Measurements from ENCODE around the gene CEP128. TPM values are rescaled to one million over a fixed set of nuclear protein-coding genes. Genes with fewer than 3 reads are reported as not detected.

The CEP128 gene
- total RNA-seq: 10 to 100 TPM; 12.6 to 24.8 (median 15.2) TPM
- 17.0 TPM for total RNA-seq (2013)
- total RNA-seq: 5.2 to 28.5 (median 17.7) reads per million in 29 experiments

DNA sequence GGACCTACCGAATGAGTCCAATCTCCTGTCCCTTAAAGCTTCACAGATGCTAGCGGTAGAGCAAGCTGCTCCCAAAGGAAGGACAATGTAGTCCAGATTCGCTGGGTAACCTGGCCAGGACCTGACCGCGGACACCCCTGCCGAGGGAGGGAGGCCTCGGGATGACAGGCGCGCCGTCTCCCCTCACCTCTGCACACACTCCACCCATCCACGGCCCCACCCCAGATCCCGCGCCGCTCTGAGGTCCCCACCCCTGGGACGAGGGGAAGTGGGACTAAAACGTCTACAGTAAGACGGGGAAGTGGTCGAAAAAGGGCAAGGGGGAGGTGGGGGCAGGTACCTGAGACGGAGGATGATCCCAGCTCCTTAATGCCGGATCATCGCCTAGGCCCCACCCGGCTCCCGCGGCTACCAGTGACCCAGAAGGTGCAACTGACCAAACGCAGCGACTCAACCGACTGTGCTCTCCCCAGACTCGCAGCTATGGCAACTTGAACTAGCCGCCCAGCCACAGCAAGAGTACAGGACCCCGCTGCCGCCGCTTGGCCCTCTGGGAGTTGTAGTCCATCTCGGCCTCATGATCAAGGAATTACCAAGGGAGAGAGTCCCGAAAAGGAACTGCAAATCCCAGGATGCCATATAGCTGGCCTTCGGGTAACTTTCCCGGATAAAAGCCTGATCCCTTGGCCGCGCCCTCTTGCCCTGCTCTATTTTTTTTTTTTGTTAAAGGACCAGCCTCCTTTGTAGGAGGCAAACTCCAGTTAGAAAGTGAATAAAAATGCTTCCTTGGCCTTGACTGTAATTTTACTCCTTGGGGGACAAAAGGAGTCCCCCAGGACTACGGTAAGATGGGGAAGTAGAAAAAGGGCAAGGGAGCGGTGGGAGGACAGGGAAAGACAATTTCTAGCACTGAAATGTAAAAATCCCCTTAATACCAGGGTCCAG lies at the start of gene CEP128:
CEP128 (minus strand) TSS at position 498 of the 945 bp plus-strand sequence.
- ChIA-PET CTCF (interaction anchor here (0.9 to 2.2 kb wide), 11 partner anchors 10 to 523 kb away, joined by 3 to 11 read pairs (median 4); partner anchors contain the start of genes TSHR (in 2 of the 2) and GTF2A1 (in 1 of the 2)), POLR2A (interaction anchor here in 1 of 2 donors (0.6 kb wide), 2 partner anchors 16 to 49 kb away, joined by 3 read pairs; no protein-coding TSS in a partner anchor)
- Histone ChIP-seq H3K4me1 (ENCODE audit: control insufficient read depth in 1 of 2, extremely low read depth in 1 of 2, insufficient read depth in 2 of 2, low read length in 2 of 2) (peaks cover 13 to 15% of the 10 kb centered on the region in 2 experiments), H3K27me3 (replicated peaks in 1 of 2; ENCODE audit: control insufficient read depth in 2 of 2, extremely low read depth in 1 of 2, insufficient read depth in 2 of 2, low read length in 1 of 2) (no peaks in the 10 kb centered on the region), H3K4me3 (ENCODE audit: control insufficient read depth in 1 of 2, extremely low read depth in 1 of 2, low read length in 1 of 2) (peak within 1 kb of the TSS; percentile 67 to 98), H3K27ac (ENCODE audit: low read length) (peak within 1 kb of the TSS; percentile 49), H3K9me3 (no peaks in the 10 kb centered on the region), H3K36me3 (ENCODE audit: control insufficient read depth in 2 of 2, extremely low read depth in 1 of 2, insufficient read depth in 1 of 2, low read length in 1 of 2) (no peaks in the 10 kb centered on the region)
- H3K36me3 Mint-ChIP-seq: no peaks in the 10 kb centered on the region
- H3K4me1 Mint-ChIP-seq: peaks cover 16 to 31% (median 29%) of the 10 kb centered on the region in 3 donors
- ATAC-seq (replicated peaks in 1 of 4) (peak; percentile 93 to 98 (median 96)), DNase-seq (peak; percentile 54 to 88 (median 72))
- no peaks in the 10 kb centered on the region for H3K9me3 Mint-ChIP-seq
- H3K27ac Mint-ChIP-seq: peak within 1 kb of the TSS; percentile 88 to 90
- peaks cover 0 to 5% of the 10 kb centered on the region in 2 donors for H3K27me3 Mint-ChIP-seq
- peak within 1 kb of the TSS; percentile 87 to 92 (median 87) for H3K4me3 Mint-ChIP-seq
- WGBS (ENCODE audit: insufficient coverage): under 1% methylated on average over 26 of the region's 40 CpGs

GRCh38 chr14:80988735-80989429 lies 47.3 kb upstream of the CEP128 start:
- no peak for ATAC-seq (replicated peaks in 1 of 4)
- Histone ChIP-seq H3K4me1 (ENCODE audit: control insufficient read depth in 1 of 2, extremely low read depth in 1 of 2, insufficient read depth in 2 of 2, low read length in 2 of 2) (no peaks in the 10 kb centered on the region), H3K4me3 (ENCODE audit: control insufficient read depth in 1 of 2, extremely low read depth in 1 of 2, low read length in 1 of 2) (no peak overlapping the region), H3K36me3 (ENCODE audit: control insufficient read depth in 2 of 2, extremely low read depth in 1 of 2, insufficient read depth in 1 of 2, low read length in 1 of 2) (no peaks in the 10 kb centered on the region), H3K27ac (ENCODE audit: low read length) (no peak overlapping the region), H3K27me3 (replicated peaks in 1 of 2; ENCODE audit: control insufficient read depth in 2 of 2, extremely low read depth in 1 of 2, insufficient read depth in 2 of 2, low read length in 1 of 2) (peaks cover 0 to 4% of the 10 kb centered on the region in 2 experiments), H3K9me3 (no peaks in the 10 kb centered on the region)
- H3K4me1 Mint-ChIP-seq: no peaks in the 10 kb centered on the region
- no peaks in the 10 kb centered on the region for H3K9me3 Mint-ChIP-seq
- ChIA-PET CTCF (interaction anchor here (0.7 to 7.7 kb wide), 9 partner anchors 10 to 182 kb away, joined by 3 to 85 read pairs (median 3); partner anchors contain the start of gene TSHR (in 2 of the 2)), POLR2A (no interaction called here)
- H3K27ac Mint-ChIP-seq: no peak overlapping the region
- peaks cover 2 to 3% of the 10 kb centered on the region in 2 donors for H3K27me3 Mint-ChIP-seq
- H3K4me3 Mint-ChIP-seq: no peak overlapping the region
- 46% methylated on average over 3 of the region's 6 CpGs for WGBS (ENCODE audit: insufficient coverage)
- H3K36me3 Mint-ChIP-seq: no peaks in the 10 kb centered on the region
- no peak for DNase-seq

DNA sequence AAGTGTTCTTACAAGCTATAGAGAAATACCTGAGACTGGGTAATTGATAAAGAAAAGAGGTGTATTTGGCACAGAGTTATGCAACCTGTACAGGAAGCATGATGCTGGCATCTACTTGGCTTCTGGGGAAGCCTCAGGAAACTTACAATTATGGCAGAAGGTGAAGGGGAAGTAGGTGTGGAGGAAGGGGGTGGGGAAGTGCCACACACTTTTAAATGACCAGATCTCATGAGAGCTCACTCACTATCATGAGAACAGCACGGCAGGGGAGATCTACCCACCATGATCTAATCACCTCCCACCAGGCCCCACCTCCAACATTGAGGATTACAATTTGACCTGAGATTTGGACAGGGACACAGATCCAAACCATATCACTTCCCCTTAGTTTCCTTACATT lies 46.7 kb upstream of the CEP128 start:
- no peak overlapping the region for H3K27ac ChIP-seq (ENCODE audit: low read length)
- H3K27me3 ChIP-seq (replicated peaks in 1 of 2; ENCODE audit: control insufficient read depth in 2 of 2, extremely low read depth in 1 of 2, insufficient read depth in 2 of 2, low read length in 1 of 2): peaks cover 0 to 4% of the 10 kb centered on the region in 2 experiments
- no peak overlapping the region for H3K4me3 Mint-ChIP-seq
- no peak for DNase-seq
- no peak overlapping the region for H3K4me3 ChIP-seq (ENCODE audit: control insufficient read depth in 1 of 2, extremely low read depth in 1 of 2, low read length in 1 of 2)
- H3K36me3 Mint-ChIP-seq: no peaks in the 10 kb centered on the region
- 88% methylated on average over 1 of the region's 1 CpG for WGBS (ENCODE audit: insufficient coverage)
- no peaks in the 10 kb centered on the region for H3K4me1 Mint-ChIP-seq
- no peak for ATAC-seq (replicated peaks in 1 of 4)
- POLR2A ChIA-PET: no interaction called here
- no peaks in the 10 kb centered on the region for H3K36me3 ChIP-seq (ENCODE audit: control insufficient read depth in 2 of 2, extremely low read depth in 1 of 2, insufficient read depth in 1 of 2, low read length in 1 of 2)
- H3K9me3 Mint-ChIP-seq: no peaks in the 10 kb centered on the region
- H3K27me3 Mint-ChIP-seq: peaks cover 1 to 3% of the 10 kb centered on the region in 2 donors
- no peaks in the 10 kb centered on the region for H3K4me1 ChIP-seq (ENCODE audit: control insufficient read depth in 1 of 2, extremely low read depth in 1 of 2, insufficient read depth in 2 of 2, low read length in 2 of 2)
- H3K9me3 ChIP-seq: no peaks in the 10 kb centered on the region
- H3K27ac Mint-ChIP-seq: no peak overlapping the region
- CTCF ChIA-PET: interaction anchor here (0.7 to 7.7 kb wide), 7 partner anchors 8 to 183 kb away, joined by 3 to 85 read pairs (median 17); partner anchors contain the start of gene TSHR (in 2 of the 2)

DNA sequence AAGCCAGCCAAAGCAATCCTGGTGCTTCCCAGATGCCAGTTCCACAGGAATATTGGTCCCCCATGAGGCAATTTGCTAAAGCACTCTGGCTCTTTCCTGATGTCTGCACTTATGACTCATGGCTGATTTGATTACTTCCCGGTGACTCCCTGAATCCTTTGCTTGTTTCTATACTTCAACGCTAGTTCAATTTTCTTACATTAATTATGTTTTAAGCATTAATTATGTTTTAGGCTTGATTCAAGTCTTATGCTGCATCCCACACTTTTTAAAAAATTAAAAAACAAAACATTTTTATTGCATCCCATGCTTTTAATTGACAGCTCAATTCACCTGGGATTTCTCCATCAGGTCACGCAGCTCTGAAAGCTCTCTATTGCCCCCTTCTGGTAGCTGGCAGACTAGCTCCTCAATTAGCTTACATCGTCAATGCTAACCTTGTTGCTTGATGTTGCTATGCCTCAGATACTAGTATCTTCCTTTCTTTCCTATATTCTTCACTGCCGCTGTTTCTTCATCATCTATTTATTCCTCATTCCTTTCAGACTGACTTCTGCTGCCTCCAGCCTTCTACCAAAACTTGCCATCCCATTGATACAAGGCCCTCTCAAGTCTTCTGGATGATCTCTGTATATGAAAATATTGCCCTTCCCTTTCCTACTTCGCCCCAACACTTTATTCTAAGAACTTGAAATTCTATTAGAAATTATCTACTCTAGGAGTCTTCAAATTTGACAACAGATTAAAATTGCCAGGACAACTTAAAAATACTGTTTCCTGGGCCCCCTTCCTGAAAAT lies 45.9 kb upstream of the CEP128 start:
- Mint-ChIP-seq H3K4me3 (no peak overlapping the region), H3K9me3 (no peaks in the 10 kb centered on the region), H3K4me1 (no peaks in the 10 kb centered on the region), H3K27me3 (peaks cover 1 to 3% of the 10 kb centered on the region in 2 donors), H3K36me3 (no peaks in the 10 kb centered on the region), H3K27ac (no peak overlapping the region)
- Histone ChIP-seq H3K27me3 (replicated peaks in 1 of 2; ENCODE audit: control insufficient read depth in 2 of 2, extremely low read depth in 1 of 2, insufficient read depth in 2 of 2, low read length in 1 of 2) (peaks cover 0 to 4% of the 10 kb centered on the region in 2 experiments), H3K4me3 (ENCODE audit: control insufficient read depth in 1 of 2, extremely low read depth in 1 of 2, low read length in 1 of 2) (no peak overlapping the region), H3K27ac (ENCODE audit: low read length) (no peak overlapping the region), H3K4me1 (ENCODE audit: control insufficient read depth in 1 of 2, extremely low read depth in 1 of 2, insufficient read depth in 2 of 2, low read length in 2 of 2) (no peaks in the 10 kb centered on the region), H3K9me3 (no peaks in the 10 kb centered on the region), H3K36me3 (ENCODE audit: control insufficient read depth in 2 of 2, extremely low read depth in 1 of 2, insufficient read depth in 1 of 2, low read length in 1 of 2) (no peaks in the 10 kb centered on the region)
- peak; percentile 10 to 85 (median 53) for DNase-seq
- POLR2A ChIA-PET: interaction anchor here (0.5 to 1.0 kb wide), 3 partner anchors 25 to 33 kb away, joined by 3 to 4 read pairs (median 3); no protein-coding TSS in a partner anchor
- peak; percentile 64 to 76 (median 67) for ATAC-seq (replicated peaks in 1 of 4)
- WGBS (ENCODE audit: insufficient coverage): 0% methylated on average over 3 of the region's 6 CpGs
- CTCF ChIA-PET: interaction anchor here (0.6 to 7.7 kb wide), 35 partner anchors 9 to 1971 kb away, joined by 3 to 85 read pairs (median 4); partner anchors contain the start of gene TSHR (in 2 of the 2)

DNA sequence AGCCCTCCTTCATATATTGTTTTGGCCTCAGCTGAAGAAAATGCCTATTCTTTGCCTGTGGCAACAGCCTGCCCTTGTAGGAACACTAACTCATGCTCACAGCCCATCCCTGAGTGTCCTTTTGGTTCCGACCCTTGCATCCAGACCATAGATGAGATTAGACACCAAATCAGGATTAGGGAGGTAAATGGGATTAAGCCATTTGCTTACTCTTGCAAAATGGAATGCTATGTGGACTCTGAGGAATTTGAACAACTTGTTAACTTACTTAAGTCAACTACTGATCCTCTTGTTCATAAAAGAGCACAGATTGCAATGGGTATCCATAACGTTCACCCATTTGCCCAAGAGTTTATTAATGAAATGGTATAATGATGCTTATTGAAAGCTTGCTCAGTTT lies 41.2 kb upstream of the CEP128 start:
- ChIA-PET CTCF (interaction anchor here in 1 of 2 donors (0.5 to 7.7 kb wide), 3 partner anchors 8 to 28 kb away, joined by 3 to 85 read pairs (median 3); partner anchors contain the start of gene TSHR), POLR2A (no interaction called here)
- no peak overlapping the region for H3K27ac ChIP-seq (ENCODE audit: low read length)
- H3K4me3 ChIP-seq (ENCODE audit: control insufficient read depth in 1 of 2, extremely low read depth in 1 of 2, low read length in 1 of 2): no peak overlapping the region
- Mint-ChIP-seq H3K36me3 (no peaks in the 10 kb centered on the region), H3K27ac (no peak overlapping the region), H3K4me1 (peaks cover 11 to 15% (median 13%) of the 10 kb centered on the region in 3 donors), H3K9me3 (no peaks in the 10 kb centered on the region), H3K4me3 (no peak overlapping the region), H3K27me3 (no peaks in the 10 kb centered on the region)
- H3K36me3 ChIP-seq (ENCODE audit: control insufficient read depth in 2 of 2, extremely low read depth in 1 of 2, insufficient read depth in 1 of 2, low read length in 1 of 2): no peaks in the 10 kb centered on the region
- DNase-seq (no peak), ATAC-seq (replicated peaks in 1 of 4) (no peak)
- WGBS (ENCODE audit: insufficient coverage): no CpG with 5 or more reads among the region's 2 CpGs
- H3K9me3 ChIP-seq: no peaks in the 10 kb centered on the region
- H3K27me3 ChIP-seq (replicated peaks in 1 of 2; ENCODE audit: control insufficient read depth in 2 of 2, extremely low read depth in 1 of 2, insufficient read depth in 2 of 2, low read length in 1 of 2): no peaks in the 10 kb centered on the region
- H3K4me1 ChIP-seq (ENCODE audit: control insufficient read depth in 1 of 2, extremely low read depth in 1 of 2, insufficient read depth in 2 of 2, low read length in 2 of 2): peaks cover 2 to 6% of the 10 kb centered on the region in 2 experiments
